ENCODE data around the gene PRKCA.
A peak's percentile ranks its signal among the peaks of the same experiment; 100 is the strongest.
"Not testable (repeated sequence)": the region's sequence is repeated elsewhere in the genome, so short reads cannot be mapped to it uniquely, and the experiment has no call there.

The PRKCA gene

GRCh38 chr17:66704858-66705520 lies 402.6 kb downstream of the PRKCA start:
- no peak for DNase-seq

GRCh38 chr17:66706851-66707450 lies 404.5 kb downstream of the PRKCA start:
- DNase-seq = no peak

DNA sequence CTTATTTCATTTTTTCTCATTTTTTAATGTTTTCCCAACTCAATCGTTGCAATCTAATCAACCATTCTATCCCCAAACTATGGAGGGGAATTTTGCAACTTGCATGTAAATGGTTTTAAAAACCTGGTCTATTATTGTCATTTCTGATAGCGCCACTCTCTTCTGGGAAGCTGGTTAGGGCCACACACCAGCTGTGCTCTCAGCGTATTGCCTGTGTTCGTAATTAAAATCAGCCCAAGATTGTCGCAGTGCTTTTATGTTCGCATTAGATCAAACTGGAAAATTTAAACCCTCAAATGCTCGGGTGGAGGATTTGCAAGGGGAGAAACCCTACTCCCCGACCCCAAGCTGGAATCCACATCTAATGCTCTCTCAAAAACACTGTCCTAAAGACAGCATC lies 409.0 kb downstream of the PRKCA start:
- no peak for DNase-seq

GRCh38 chr17:66711881-66712321 lies 409.5 kb downstream of the PRKCA start:
- no peak for DNase-seq

- no peak for DNase-seq
Observed at GRCh38 chr17:66712453-66712852, 410.0 kb downstream of the PRKCA start.

GRCh38 chr17:66713021-66713532 lies 410.7 kb downstream of the PRKCA start:
- DNase-seq = not testable (repeated sequence)

DNA sequence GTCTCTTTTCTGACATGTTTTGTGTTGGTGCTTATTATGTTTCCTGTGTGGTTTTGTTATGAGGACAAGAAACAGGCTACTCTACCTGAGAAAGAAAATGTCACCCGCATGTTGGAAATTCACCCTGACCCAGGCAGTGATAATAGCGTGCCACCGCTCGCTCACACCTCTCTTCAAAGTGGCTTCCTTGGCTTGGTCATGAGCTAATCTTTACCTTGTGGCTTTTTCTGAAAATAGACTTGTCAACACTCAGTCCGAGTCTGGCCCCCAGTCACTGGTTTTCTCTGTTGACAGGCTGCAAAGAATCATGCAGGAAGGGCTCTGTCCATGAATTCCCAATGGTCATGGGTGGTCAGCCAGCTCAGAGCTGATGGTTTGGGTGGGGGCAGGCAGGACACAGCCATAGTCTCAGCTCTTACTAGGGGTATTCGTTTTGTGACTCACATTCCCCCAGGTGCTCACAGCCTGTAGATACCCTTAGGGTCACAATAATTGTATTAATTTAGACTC lies 411.2 kb downstream of the PRKCA start:
- no peak for DNase-seq

- no peak for DNase-seq
Observed at GRCh38 chr17:66714046-66715023, 411.9 kb downstream of the PRKCA start.

GRCh38 chr17:66715076-66715675 lies 412.8 kb downstream of the PRKCA start:
- no peak for DNase-seq

DNA sequence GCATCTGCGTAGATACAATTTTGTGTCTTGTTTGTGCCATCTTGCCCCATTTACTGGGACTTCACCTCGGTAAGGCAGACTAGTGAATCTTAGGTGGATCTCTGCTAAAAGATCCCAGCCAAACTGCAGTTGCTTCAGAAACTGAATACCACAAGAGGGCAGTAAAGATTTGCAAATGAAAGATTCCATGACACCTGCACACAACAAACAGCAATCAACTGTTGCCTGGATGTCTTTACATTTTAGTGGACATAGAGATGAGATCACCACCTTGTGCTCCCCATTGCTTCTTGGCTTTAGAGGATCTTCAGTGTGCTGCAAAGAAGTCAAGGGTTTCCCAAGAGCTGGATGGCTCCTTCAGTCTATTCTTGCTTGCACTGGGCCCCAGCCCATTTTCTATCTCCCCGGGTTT lies 413.3 kb downstream of the PRKCA start:
- DNase-seq = peak; percentile 54

DNA sequence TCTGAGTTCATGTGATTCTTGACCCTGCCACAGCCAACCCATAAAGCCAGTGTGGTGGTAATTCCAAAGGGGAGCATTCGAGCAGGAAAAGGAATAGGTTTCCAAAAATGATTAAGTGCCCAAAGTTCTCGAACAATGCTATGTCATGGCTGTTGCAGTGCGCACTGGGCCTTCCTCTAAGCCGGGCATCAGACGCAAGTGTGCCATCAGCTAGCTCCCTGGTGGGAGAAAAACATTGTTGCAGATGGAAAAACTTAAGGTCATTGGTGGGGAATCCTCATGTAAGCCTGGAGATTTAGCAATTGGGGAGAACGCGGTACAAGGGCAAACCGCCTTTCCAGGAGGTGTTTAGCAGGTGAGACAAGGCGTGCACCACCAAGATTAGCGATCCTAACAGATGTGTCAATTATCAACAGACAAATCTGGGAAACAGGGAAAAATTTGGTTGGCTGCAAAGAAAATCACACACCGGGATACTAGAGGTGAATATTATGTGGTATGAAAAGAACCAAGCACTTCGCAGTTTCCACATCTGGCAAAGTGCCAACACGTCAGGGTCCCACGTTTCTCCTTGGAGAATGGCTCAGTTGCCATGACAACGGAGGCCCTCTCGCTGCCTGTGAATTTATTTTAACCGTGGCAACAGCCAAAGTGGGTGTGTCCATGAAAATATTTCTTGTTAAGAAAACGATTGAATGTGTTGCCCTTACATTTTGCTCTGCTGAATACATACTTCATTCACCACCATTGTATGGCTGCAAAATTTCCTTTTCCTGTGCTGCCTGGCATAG lies 414.0 kb downstream of the PRKCA start:
- DNase-seq = no peak

- DNase-seq = peak; percentile 33
Observed at GRCh38 chr17:66717641-66718058, 415.2 kb downstream of the PRKCA start.

DNA sequence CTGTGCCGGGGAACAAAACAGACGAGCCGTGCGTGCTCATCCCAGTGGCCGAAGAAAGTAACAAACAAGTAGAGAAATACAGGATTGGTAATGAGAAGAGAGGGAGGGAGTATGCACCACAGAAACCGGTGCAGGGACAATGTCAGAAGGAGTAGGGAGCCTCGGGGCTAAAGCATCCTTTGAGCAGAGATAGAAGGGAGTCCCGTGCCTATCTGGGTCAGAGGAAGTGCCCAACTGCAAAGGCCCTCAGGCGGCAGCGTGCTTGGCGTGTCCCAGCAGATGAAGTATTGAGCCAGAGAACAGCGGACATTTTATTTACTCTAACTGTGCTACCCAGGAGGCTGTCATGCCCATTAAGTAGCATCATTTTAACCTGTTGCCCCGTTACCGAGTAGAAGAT lies 417.6 kb downstream of the PRKCA start:
- no peak for DNase-seq

- no peak for DNase-seq
Observed at GRCh38 chr17:66720567-66720966, 418.2 kb downstream of the PRKCA start.

GRCh38 chr17:66722341-66722740 lies 419.9 kb downstream of the PRKCA start:
- DNase-seq = no peak

DNA sequence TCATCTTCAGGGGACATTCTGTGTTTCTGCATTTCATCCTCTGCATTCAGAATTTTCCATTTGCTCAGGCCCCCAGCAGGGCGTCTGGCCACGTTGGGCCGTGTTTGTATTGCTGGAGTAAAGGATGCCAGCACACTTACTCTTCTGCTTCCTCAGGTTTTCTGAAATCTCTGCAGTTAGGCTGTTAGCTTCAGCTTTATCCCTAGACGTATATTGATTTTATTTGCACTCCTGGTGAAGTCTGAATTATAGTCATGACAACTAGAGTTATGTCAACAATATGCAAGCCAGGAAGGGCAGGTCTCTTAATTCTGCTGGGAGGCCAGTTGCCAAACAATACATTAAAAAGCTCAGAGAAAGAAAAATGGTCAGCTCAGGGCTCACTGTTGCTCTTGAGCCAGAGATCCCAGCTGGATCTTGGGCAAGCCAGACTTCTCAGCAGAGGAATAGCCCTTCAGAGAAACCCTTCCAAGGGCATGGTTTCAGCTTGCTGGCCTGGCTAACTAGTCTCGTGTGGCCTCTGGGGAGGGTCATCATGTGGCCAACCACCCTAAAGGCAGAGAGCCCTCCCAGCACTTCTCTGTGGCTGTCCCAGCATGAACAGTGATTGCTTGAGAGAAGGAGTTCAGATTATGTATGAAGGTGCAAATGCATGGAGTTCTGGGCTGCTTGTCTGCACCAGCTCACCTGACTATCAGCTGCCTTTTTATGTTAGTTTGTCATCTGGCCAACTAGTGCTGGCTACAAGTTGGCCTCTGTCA lies 422.3 kb downstream of the PRKCA start:
- DNase-seq = no peak

DNA sequence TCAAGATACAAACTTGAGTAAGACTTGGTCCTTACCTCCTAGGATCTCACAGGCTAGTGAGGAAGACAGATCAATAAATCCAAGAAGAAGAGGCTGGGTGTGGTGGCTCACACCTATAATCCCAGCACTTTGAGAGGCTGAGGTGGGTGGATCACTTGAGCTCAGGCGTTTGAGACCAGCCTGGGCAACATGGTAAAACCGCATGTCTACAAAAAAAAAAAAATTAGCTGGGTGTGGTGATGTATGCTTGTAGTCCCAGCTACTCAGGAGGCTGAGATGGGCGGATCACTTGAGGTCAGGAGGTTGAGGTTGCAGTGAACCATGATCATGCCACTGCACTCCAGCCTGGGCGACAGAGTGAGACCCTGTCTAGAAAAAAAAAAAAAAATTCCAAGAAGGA lies 423.0 kb downstream of the PRKCA start:
- not testable (repeated sequence) for DNase-seq

- DNase-seq = no peak
Observed at GRCh38 chr17:66725956-66726355, 423.5 kb downstream of the PRKCA start.

DNA sequence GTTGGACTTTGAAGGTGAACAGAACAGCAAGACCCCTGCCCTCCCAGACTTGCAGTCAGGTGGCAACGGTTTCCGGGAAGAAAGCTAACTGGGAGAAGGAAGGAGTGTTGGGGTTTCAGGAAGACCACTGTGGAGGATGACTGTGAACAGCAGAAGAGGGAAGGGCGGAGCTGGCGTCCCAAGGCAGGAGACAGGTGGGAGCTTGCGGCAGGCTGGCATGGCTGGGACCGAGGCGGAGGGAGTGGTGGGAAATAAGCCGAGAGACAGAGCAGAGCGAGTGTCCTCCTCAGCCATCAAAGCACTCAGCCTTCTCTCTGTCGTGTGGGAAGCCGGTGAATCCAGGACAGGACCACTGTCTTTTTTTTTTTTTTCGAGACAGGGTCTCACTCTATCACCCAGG lies 424.0 kb downstream of the PRKCA start:
- DNase-seq = no peak

DNA sequence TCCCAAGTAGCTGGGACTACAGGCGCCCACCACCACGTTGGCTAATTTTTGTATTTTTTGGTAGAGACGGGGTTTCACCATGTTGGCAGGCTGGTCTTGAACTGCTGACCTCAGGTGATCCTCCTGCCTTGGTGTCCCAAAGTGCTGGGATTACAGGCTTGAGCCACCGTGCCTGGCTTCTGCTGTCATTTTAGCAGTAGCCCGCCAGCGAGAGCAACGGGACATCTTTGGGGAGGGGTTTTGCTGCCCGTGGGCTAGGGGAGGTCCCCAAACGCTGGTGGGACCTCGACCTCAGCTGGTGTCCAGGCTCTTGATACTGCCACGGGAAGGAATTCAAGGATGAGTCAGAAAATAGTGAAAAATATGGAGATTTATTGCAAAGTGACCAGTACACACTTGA lies 424.4 kb downstream of the PRKCA start:
- no peak for DNase-seq
